ENCODE results near the gene MBP.
A peak's percentile ranks its signal among the peaks of the same experiment; 100 is the strongest.

Gene MBP

DNA sequence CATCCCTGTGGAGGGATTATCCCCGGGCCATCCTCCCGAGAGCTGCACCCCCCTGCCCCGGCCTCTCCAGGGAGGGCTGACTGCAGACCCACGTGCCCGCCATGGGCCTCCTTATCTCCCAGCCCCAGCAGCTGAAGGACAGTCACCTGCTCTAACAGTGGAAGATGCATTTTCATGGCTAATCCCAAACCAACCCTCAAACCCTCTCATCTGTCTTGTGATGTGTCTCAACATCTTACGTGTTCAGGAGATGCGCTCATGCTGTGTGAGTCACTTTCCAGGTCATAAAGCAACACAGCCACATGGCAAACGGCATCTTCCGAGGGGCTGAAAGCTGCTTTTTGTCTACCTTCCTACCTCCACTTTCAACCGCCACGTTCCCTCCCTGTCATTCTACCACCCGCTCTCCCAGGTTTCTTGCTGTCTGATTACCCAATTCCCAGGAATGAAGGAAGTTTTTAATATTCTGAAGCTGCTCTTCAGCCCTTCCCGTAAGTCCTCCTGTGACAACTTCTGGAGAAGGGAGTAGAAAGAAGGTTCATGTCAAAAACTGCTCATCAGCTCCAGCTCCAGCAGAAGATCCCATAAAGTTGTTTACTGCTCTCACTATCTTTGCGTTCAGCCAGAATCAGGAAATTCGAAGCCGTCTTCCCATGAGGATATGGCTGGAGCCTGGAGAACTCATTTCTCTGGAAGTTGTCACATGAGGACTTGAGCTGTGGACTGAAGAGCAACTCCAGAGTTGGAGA is 54.5 kb downstream of the MBP start:
- H3K9me2 ChIP-seq (ENCODE audit: low read depth, low read length): no peaks in the 10 kb centered on the region
- H2AFZ ChIP-seq (ENCODE audit: low read length): no peak overlapping the region
- no peaks in the 10 kb centered on the region for H4K20me1 ChIP-seq (ENCODE audit: insufficient read depth, low read length)
- no peak overlapping the region for H3K27ac ChIP-seq (ENCODE audit: low read depth, low read length, poor library complexity, severe bottlenecking)
- H3K9ac ChIP-seq (ENCODE audit: low read length): no peak overlapping the region
- no peak overlapping the region for H3K4me2 ChIP-seq (ENCODE audit: low read length)
- H3K36me3 ChIP-seq (ENCODE audit: insufficient read depth, low read length): peaks cover 3% of the 10 kb centered on the region
- H3K9me3 ChIP-seq (ENCODE audit: low read length): no peaks in the 10 kb centered on the region
- H3K4me1 ChIP-seq (ENCODE audit: insufficient read depth, low read length, severe bottlenecking): peaks cover 40% of the 10 kb centered on the region
- TF ChIP-seq, protein P1, sequence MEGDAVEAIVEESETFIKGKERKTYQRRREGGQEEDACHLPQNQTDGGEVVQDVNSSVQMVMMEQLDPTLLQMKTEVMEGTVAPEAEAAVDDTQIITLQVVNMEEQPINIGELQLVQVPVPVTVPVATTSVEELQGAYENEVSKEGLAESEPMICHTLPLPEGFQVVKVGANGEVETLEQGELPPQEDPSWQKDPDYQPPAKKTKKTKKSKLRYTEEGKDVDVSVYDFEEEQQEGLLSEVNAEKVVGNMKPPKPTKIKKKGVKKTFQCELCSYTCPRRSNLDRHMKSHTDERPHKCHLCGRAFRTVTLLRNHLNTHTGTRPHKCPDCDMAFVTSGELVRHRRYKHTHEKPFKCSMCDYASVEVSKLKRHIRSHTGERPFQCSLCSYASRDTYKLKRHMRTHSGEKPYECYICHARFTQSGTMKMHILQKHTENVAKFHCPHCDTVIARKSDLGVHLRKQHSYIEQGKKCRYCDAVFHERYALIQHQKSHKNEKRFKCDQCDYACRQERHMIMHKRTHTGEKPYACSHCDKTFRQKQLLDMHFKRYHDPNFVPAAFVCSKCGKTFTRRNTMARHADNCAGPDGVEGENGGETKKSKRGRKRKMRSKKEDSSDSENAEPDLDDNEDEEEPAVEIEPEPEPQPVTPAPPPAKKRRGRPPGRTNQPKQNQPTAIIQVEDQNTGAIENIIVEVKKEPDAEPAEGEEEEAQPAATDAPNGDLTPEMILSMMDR (IDR thresholded peaks at IDR 0.05; ENCODE audit: low read length): no peak
- no peak for TF ChIP-seq EZH2 (IDR thresholded peaks at IDR 0.05; ENCODE audit: borderline replicate concordance, low read length)
- H3K4me3 ChIP-seq (ENCODE audit: low read depth, low read length, poor library complexity, severe bottlenecking): no peak overlapping the region
- H3K27me3 ChIP-seq (ENCODE audit: insufficient read depth, low read length): no peaks in the 10 kb centered on the region
- no peaks in the 10 kb centered on the region for H3F3A ChIP-seq (ENCODE audit: insufficient read depth, low read length)
- peaks cover 10% of the 10 kb centered on the region; the same call in 1 of the 2 replicates for H3K79me2 ChIP-seq (ENCODE audit: insufficient read depth, low read length)

DNA sequence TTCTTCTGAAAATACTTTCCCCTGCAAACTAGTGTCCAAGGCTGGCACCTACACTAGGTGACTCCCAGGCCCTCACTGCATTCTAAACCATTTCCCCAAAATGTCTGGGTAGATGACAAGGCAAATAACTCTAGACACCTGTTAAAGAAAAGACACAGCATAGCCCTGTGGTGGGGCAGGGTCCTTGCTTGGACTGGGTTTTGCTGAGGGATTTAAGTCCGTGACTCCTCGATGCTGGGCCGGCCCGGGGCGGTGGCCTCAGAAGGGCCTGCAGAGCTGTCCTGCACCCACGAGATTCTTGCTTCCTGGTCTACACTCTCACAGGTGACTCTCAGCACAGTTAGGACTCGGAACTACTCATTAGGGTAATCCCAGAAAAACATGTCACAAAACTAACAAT is 55.2 kb downstream of the MBP start:
- H2AFZ ChIP-seq (ENCODE audit: low read length): no peak overlapping the region
- no peaks in the 10 kb centered on the region for H3K9me3 ChIP-seq (ENCODE audit: low read length)
- no peak for TF ChIP-seq EZH2 (IDR thresholded peaks at IDR 0.05; ENCODE audit: borderline replicate concordance, low read length)
- TF ChIP-seq, protein P1 (IDR thresholded peaks at IDR 0.05; ENCODE audit: low read length): no peak
- H3K9me2 ChIP-seq (ENCODE audit: low read depth, low read length): no peaks in the 10 kb centered on the region
- H3K27me3 ChIP-seq (ENCODE audit: insufficient read depth, low read length): no peaks in the 10 kb centered on the region
- no peak overlapping the region for H3K9ac ChIP-seq (ENCODE audit: low read length)
- no peak overlapping the region for H3K4me2 ChIP-seq (ENCODE audit: low read length)
- peaks cover 10% of the 10 kb centered on the region; the same call in 1 of the 2 replicates for H3K79me2 ChIP-seq (ENCODE audit: insufficient read depth, low read length)
- peaks cover 45% of the 10 kb centered on the region for H3K4me1 ChIP-seq (ENCODE audit: insufficient read depth, low read length, severe bottlenecking)
- H3K4me3 ChIP-seq (ENCODE audit: low read depth, low read length, poor library complexity, severe bottlenecking): no peak overlapping the region
- H3F3A ChIP-seq (ENCODE audit: insufficient read depth, low read length): no peaks in the 10 kb centered on the region
- no peaks in the 10 kb centered on the region for H4K20me1 ChIP-seq (ENCODE audit: insufficient read depth, low read length)
- peaks cover 3% of the 10 kb centered on the region; the same call in 1 of the 2 replicates for H3K36me3 ChIP-seq (ENCODE audit: insufficient read depth, low read length)
- H3K27ac ChIP-seq (ENCODE audit: low read depth, low read length, poor library complexity, severe bottlenecking): no peak overlapping the region

DNA sequence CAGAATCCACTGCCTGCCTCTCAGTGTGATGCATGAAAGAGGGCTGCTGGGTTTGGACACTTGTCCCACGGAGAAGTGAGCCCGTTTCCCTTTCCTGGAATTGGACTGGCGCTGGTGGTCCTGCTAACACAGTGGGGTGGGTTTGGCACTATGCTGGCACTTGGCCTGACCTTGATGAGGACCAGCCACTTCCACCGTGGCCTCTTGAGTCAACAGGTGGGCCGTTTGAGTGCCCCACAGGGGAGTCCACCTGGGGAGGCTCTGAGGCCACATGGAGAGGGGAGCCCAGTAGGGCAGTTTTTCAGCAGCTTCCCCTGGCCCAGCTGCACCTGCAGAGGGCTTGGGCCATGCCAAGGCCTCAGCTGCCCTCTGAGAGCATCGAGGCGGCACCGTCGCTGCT is 56.5 kb downstream of the MBP start:
- H3K4me3 ChIP-seq (ENCODE audit: low read depth, low read length, poor library complexity, severe bottlenecking): no peak overlapping the region
- peaks cover 8% of the 10 kb centered on the region; the same call in 1 of the 2 replicates for H3K79me2 ChIP-seq (ENCODE audit: insufficient read depth, low read length)
- no peak overlapping the region for H3K9ac ChIP-seq (ENCODE audit: low read length)
- H3K4me1 ChIP-seq (ENCODE audit: insufficient read depth, low read length, severe bottlenecking): peaks cover 53% of the 10 kb centered on the region
- no peaks in the 10 kb centered on the region for H3F3A ChIP-seq (ENCODE audit: insufficient read depth, low read length)
- H3K27ac ChIP-seq (ENCODE audit: low read depth, low read length, poor library complexity, severe bottlenecking): peak overlapping the region; percentile 37
- no peak for TF ChIP-seq EZH2 (IDR thresholded peaks at IDR 0.05; ENCODE audit: borderline replicate concordance, low read length)
- peaks cover 6% of the 10 kb centered on the region; the same call in 1 of the 2 replicates for H3K36me3 ChIP-seq (ENCODE audit: insufficient read depth, low read length)
- H4K20me1 ChIP-seq (ENCODE audit: insufficient read depth, low read length): no peaks in the 10 kb centered on the region
- H3K9me2 ChIP-seq (ENCODE audit: low read depth, low read length): no peaks in the 10 kb centered on the region
- no peaks in the 10 kb centered on the region for H3K27me3 ChIP-seq (ENCODE audit: insufficient read depth, low read length)
- no peak overlapping the region for H3K4me2 ChIP-seq (ENCODE audit: low read length)
- H3K9me3 ChIP-seq (ENCODE audit: low read length): no peaks in the 10 kb centered on the region
- no peak overlapping the region for H2AFZ ChIP-seq (ENCODE audit: low read length)
